GM23248 (cell line): Measurements from ENCODE around the gene GRAMD1A. TPM values are rescaled to one million over a fixed set of nuclear protein-coding genes. Genes with fewer than 3 reads are reported as not detected.

Experiments
- DNase-seq: peaks from one replicate; pipeline ENCODE4 v3.0.0-alpha.2; 2015
- H2AFZ ChIP-seq: fragments of 200-600 bp; sonication (generic); 2 replicates; pipeline ENCODE4 v1.6.1; 2016; ENCODE audit warnings: antibody characterized with exemption
- H3F3A ChIP-seq: fragments of 200-600 bp; sonication (generic); 2 replicates; pipeline ENCODE4 v1.6.1; 2016; ENCODE audit warnings: mild to moderate bottlenecking, antibody characterized with exemption, mixed run types; ENCODE audit not compliant: insufficient read depth
- H3K27ac ChIP-seq: fragments of 200-600 bp; sonication (generic); 2 replicates; pipeline ENCODE4 v1.5.1; 2016; ENCODE audit warnings: mild to moderate bottlenecking
- H3K27me3 ChIP-seq: fragments of 200-600 bp; sonication (generic); replicated peaks from 2 replicates; pipeline ENCODE4 v1.6.1; 2016; ENCODE audit warnings: mild to moderate bottlenecking; ENCODE audit not compliant: insufficient read depth
- H3K36me3 ChIP-seq: fragments of 200-600 bp; sonication (generic); 2 replicates; pipeline ENCODE4 v1.6.1; 2016; ENCODE audit warnings: low read depth, mild to moderate bottlenecking
- H3K4me1 ChIP-seq: fragments of 200-600 bp; sonication (generic); 2 replicates; pipeline ENCODE4 v1.6.1; 2016; ENCODE audit warnings: mild to moderate bottlenecking; ENCODE audit not compliant: insufficient read depth
- H3K4me2 ChIP-seq: fragments of 200-600 bp; sonication (generic); one replicate; pipeline ENCODE4 v1.6.1; 2016; ENCODE audit warnings: mild to moderate bottlenecking; ENCODE audit not compliant: unreplicated experiment
- H3K4me3 ChIP-seq: fragments of 200-600 bp; sonication (generic); 2 replicates; pipeline ENCODE4 v1.5.1; 2016; ENCODE audit warnings: mild to moderate bottlenecking
- H3K79me2 ChIP-seq: fragments of 200-600 bp; sonication (generic); 2 replicates; pipeline ENCODE4 v1.6.1; 2016; ENCODE audit warnings: mild to moderate bottlenecking; ENCODE audit not compliant: insufficient read depth
- H3K9ac ChIP-seq: fragments of 200-600 bp; sonication (generic); 2 replicates; pipeline ENCODE4 v1.6.1; 2016; ENCODE audit warnings: mild to moderate bottlenecking
- H3K9me2 ChIP-seq: fragments of 200-600 bp; sonication (generic); 2 replicates; pipeline ENCODE4 v1.6.1; 2016; ENCODE audit warnings: mixed run types, mild to moderate bottlenecking, moderate library complexity; ENCODE audit not compliant: insufficient read depth
- H3K9me3 ChIP-seq: fragments of 200-600 bp; sonication (generic); one replicate; pipeline ENCODE4 v1.6.1; 2017; ENCODE audit warnings: low read depth
- H4K20me1 ChIP-seq: fragments of 200-600 bp; sonication (generic); 2 replicates; pipeline ENCODE4 v1.6.0; 2016; ENCODE audit not compliant: insufficient read depth
- EZH2 ChIP-seq: fragments of 200-600 bp; sonication (generic); IDR thresholded peaks from 2 replicates; pipeline ENCODE4 v1.6.1; 2018; ENCODE audit warnings: antibody characterized with exemption, mild to moderate bottlenecking; ENCODE audit not compliant: insufficient read depth, poor library complexity, severe bottlenecking
- EZH2phosphoT487 ChIP-seq: fragments of 200-600 bp; sonication (generic); IDR thresholded peaks from 2 replicates; pipeline ENCODE4 v1.6.1; 2018; ENCODE audit warnings: antibody characterized with exemption, moderate library complexity, mild to moderate bottlenecking, low read depth; ENCODE audit not compliant: insufficient read depth
- WGBS, 2 experiments: methylation state at CpG; one replicate each; pipeline ENCODE4 v1.1.6; 2015 to 2017; ENCODE audit warnings: low lambda C conversion rate in 2 of 2, low coverage in 1 of 2; ENCODE audit errors: missing lambda C conversion rate in 2 of 2; 5-methylcytosine and 5-hydroxymethylcytosine counted together
- in situ Hi-C: fragments of 300-500 bp; cut with MboI; formaldehyde crosslinking; loops from 2 replicates; pipeline ENCODE4 v1.15.0; 2020
- polyA plus RNA-seq: library from polyadenylated mRNA; unstranded; fragments of >200 nt; fragmentation: Nextera tagmentation; extraction: Ambion mirVana; gene quantifications from 2 replicates; pipeline ENCODE4 v1.2.1, GENCODE V29; 2016
- total RNA-seq: library from RNA; depleted of rRNA; stranded (reverse); fragments of >200 nt; shearing (Covaris generic); gene quantifications from 2 replicates; pipeline ENCODE4 v1.2.3, GENCODE V29; 2014

Gene GRAMD1A
- total and polyA plus RNA-seq, 2 experiments from 2014 or later = 17.3 to 33.8 TPM

GRCh38 chr19:35034005-35034502 lies 33.9 kb downstream of the GRAMD1A start:
- Histone ChIP-seq H2AFZ (no peak overlapping the region), H3K27ac (no peak overlapping the region), H3K4me1 (no peaks in the 10 kb centered on the region), H3K36me3 (no peaks in the 10 kb centered on the region), H3F3A (peaks cover 5% of the 10 kb centered on the region), H3K9ac (no peak overlapping the region), H3K27me3 (no peaks in the 10 kb centered on the region), H3K4me3 (no peak overlapping the region), H4K20me1 (no peaks in the 10 kb centered on the region), H3K9me2 (no peaks in the 10 kb centered on the region), H3K79me2 (no peaks in the 10 kb centered on the region), H3K4me2 (no peak overlapping the region), H3K9me3 (no peaks in the 10 kb centered on the region)
- no peak for TF ChIP-seq EZH2
- no peak for TF ChIP-seq EZH2phosphoT487
- in situ Hi-C loops = no loop called here
- WGBS, 2 experiments = 92 to 96% methylated on average over 16 to 17 of the region's 17 CpGs
- DNase-seq = no peak

GRCh38 chr19:35034588-35035382 lies 34.7 kb downstream of the GRAMD1A start:
- Histone ChIP-seq H3K4me1 (no peaks in the 10 kb centered on the region), H4K20me1 (no peaks in the 10 kb centered on the region), H3K27ac (no peak overlapping the region), H3F3A (peaks cover 5% of the 10 kb centered on the region), H3K36me3 (no peaks in the 10 kb centered on the region), H3K79me2 (no peaks in the 10 kb centered on the region), H3K9me3 (no peaks in the 10 kb centered on the region), H3K9me2 (no peaks in the 10 kb centered on the region), H3K4me2 (no peak overlapping the region), H2AFZ (no peak overlapping the region), H3K9ac (no peak overlapping the region), H3K4me3 (no peak overlapping the region), H3K27me3 (no peaks in the 10 kb centered on the region)
- no peak for TF ChIP-seq EZH2
- no peak for TF ChIP-seq EZH2phosphoT487
- peak; percentile 22 for DNase-seq
- in situ Hi-C loops = no loop called here
- 83% methylated on average over 17 of the region's 17 CpGs for WGBS, 2 experiments

- no peak overlapping the region for H3K9ac ChIP-seq
- no peaks in the 10 kb centered on the region for H3K27me3 ChIP-seq
- H4K20me1 ChIP-seq = no peaks in the 10 kb centered on the region
- no peaks in the 10 kb centered on the region for H3K36me3 ChIP-seq
- 75 to 81% methylated on average over 13 of the region's 13 CpGs for WGBS, 2 experiments
- H2AFZ ChIP-seq = no peak overlapping the region
- H3K9me3 ChIP-seq = no peaks in the 10 kb centered on the region
- H3K9me2 ChIP-seq = no peaks in the 10 kb centered on the region
- H3K4me3 ChIP-seq = no peak overlapping the region
- no peak overlapping the region for H3K4me2 ChIP-seq
- no peaks in the 10 kb centered on the region for H3K4me1 ChIP-seq
- in situ Hi-C loops = no loop called here
- no peaks in the 10 kb centered on the region for H3F3A ChIP-seq
- H3K27ac ChIP-seq = no peak overlapping the region
- TF ChIP-seq EZH2 = no peak
- no peak for TF ChIP-seq EZH2phosphoT487
- no peak for DNase-seq
- no peaks in the 10 kb centered on the region for H3K79me2 ChIP-seq
Observed at GRCh38 chr19:35037716-35038622, 37.8 kb downstream of the GRAMD1A start.

GRCh38 chr19:35038623-35039512 lies 38.7 kb downstream of the GRAMD1A start:
- Histone ChIP-seq H3K36me3 (no peaks in the 10 kb centered on the region), H3K27me3 (no peaks in the 10 kb centered on the region), H3K4me1 (no peaks in the 10 kb centered on the region), H3K9me2 (no peaks in the 10 kb centered on the region), H3K4me3 (no peak overlapping the region), H3K79me2 (no peaks in the 10 kb centered on the region), H2AFZ (no peak overlapping the region), H3K4me2 (no peak overlapping the region), H3K9ac (no peak overlapping the region), H3F3A (no peaks in the 10 kb centered on the region), H4K20me1 (no peaks in the 10 kb centered on the region), H3K9me3 (no peaks in the 10 kb centered on the region), H3K27ac (no peak overlapping the region)
- 86 to 88% methylated on average over 17 of the region's 17 CpGs for WGBS, 2 experiments
- no peak for DNase-seq
- TF ChIP-seq EZH2phosphoT487 = no peak
- no peak for TF ChIP-seq EZH2
- in situ Hi-C loops = no loop called here
